Sigmoid colon (tissue), 7 donors: ENCODE measurements around the gene SH3TC1. TPM values are rescaled to one million over a fixed set of nuclear protein-coding genes. Genes with fewer than 3 reads are reported as not detected.

Experiments used
- DNase-seq: peaks from one replicate; pipeline ENCODE4 v3.0.0-alpha.2; 2019
- H3K27ac ChIP-seq, 4 donors: fragments of 200-600 bp; sonication (generic); one replicate each; pipeline ENCODE4 v1.5.1; 2016 to 2019; ENCODE audit warnings: mild to moderate bottlenecking in 1 of 4
- H3K27me3 ChIP-seq, 3 donors: fragments of 200-600 bp; sonication (generic); one replicate each; pipeline ENCODE4 v1.5.1; 2019; ENCODE audit warnings: mild to moderate bottlenecking in 1 of 3
- H3K36me3 ChIP-seq, 4 donors: fragments of 200-600 bp; sonication (generic); one replicate each; pipeline ENCODE4 v1.5.1; 2016 to 2019
- H3K4me1 ChIP-seq, 4 donors: fragments of 200-600 bp; sonication (generic); one replicate each; pipeline ENCODE4 v1.5.1; 2017 to 2019
- H3K4me3 ChIP-seq, 4 donors: fragments of 200-600 bp; sonication (generic); one replicate each; pipeline ENCODE4 v1.5.1; 2017 to 2019; ENCODE audit warnings: mild to moderate bottlenecking in 2 of 4, moderate library complexity in 1 of 4
- H3K9me3 ChIP-seq, 4 donors: fragments of 200-600 bp in 3 of 4; sonication (generic) in 3 of 4; one replicate each; pipeline versions ENCODE4 v1.5.1 to v1.6.1; 2013 to 2019
- EP300 ChIP-seq, 4 donors: sonication (generic); formaldehyde crosslinking; IDR thresholded peaks; one replicate each; pipeline ENCODE4 v1.6.1; 2017; ENCODE audit warnings: antibody characterized with exemption in 4 of 4
- POLR2A ChIP-seq, 2 donors: fragments of 450-650 bp; IDR thresholded peaks; one replicate each; pipeline ENCODE4 v1.6.1; 2016; ENCODE audit warnings: antibody characterized with exemption in 2 of 2, mild to moderate bottlenecking in 2 of 2, moderate library complexity in 2 of 2
- POLR2AphosphoS5 ChIP-seq, 4 donors: sonication (generic); formaldehyde crosslinking; IDR thresholded peaks; one replicate each; pipeline ENCODE4 v1.6.1; 2017; ENCODE audit warnings: antibody characterized with exemption in 4 of 4
- WGBS, 2 donors: extraction: QIAGEN DNeasy Blood & Tissue Kit; methylation state at CpG; one replicate each; pipeline ENCODE4 v1.1.7; 2013; 5-methylcytosine and 5-hydroxymethylcytosine counted together
- intact Hi-C: fragments of 100-400 bp; cut with DNase I; formaldehyde crosslinking; loops from one replicate; pipeline ENCODE4 v1.15.1; 2023
- polyA plus RNA-seq, 3 donors: library from polyadenylated mRNA; stranded (reverse); fragments of 200-250 nt; gene quantifications; one replicate each; pipeline ENCODE4 v1.2.3, GENCODE V29; 2013
- total RNA-seq, 4 donors: library from RNA; depleted of rRNA; stranded (reverse); fragments of >200 nt; gene quantifications; one replicate each; pipeline ENCODE4 v1.1.0, GENCODE V29; 2016
- TF ChIP-seq, protein P1 (sequence below), 4 experiments: fragments of 450-650 bp in 3 of 4; fragments of 200-600 bp in 1 of 4; IDR thresholded peaks; one replicate each; pipeline ENCODE4 v1.5.1; 2016 to 2019; ENCODE audit warnings: antibody characterized with exemption in 4 of 4, mild to moderate bottlenecking in 3 of 4, moderate library complexity in 2 of 4
- donor health status: healthy with polysubstance abuse.
- donor health status: Bipolar disorder and iron deficiency.
- donor health status: healthy.

Gene SH3TC1
- total and polyA plus RNA-seq, 7 donors = 3.0 to 24.4 (median 7.8) TPM

DNA sequence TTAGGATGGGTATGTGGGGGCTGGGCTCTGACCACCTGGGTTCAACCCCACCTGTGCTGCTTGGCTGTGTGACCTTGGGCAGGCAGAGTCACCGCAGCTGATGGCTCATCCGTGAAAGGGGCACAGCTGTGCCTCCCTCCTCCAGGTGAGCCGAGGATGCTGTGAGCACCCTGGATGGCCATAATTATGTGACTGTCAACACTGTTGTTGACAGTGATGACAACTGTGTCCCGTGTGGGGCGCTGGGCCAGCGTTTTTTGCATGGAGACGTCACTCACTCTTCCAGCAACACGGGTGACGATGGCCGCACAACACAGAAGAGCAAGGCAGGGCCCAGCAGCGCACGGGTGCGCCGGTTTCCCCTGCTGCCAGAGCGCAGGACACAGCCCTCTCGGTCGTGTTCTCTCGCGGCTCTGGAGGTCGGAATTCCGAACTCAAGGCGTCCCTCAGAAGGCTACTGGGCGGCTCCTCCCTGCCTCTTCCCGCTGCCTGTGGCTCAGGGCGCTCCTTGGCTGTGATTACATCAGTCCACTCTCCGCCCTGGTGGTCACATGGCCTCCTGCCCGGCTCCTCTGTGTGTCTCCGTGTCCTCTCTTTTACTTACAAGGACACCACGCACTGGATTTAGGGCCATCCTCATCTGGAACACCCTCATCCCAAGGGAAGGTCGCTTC is 1.3 kb downstream of the SH3TC1 start:
- H3K4me1 ChIP-seq = peaks cover 0 to 19% (median 16%) of the 10 kb centered on the region in 4 donors
- H3K9me3 ChIP-seq = no peaks in the 10 kb centered on the region
- 43 to 44% methylated on average over 30 of the region's 30 CpGs for WGBS, 2 donors
- no peak for TF ChIP-seq EP300 (IDR thresholded peaks at IDR 0.05)
- TF ChIP-seq POLR2AphosphoS5 (IDR thresholded peaks at IDR 0.05) = peak in 2 of 4 donors; percentile 35 to 66
- peak overlapping the region; percentile 49 to 75 (median 70) for H3K27ac ChIP-seq
- no peaks in the 10 kb centered on the region for H3K27me3 ChIP-seq
- DNase-seq = peak; percentile 83
- no peaks in the 10 kb centered on the region for H3K36me3 ChIP-seq
- H3K4me3 ChIP-seq = peak overlapping the region in 3 of 4 donors; percentile 14 to 47 (median 40)
- intact Hi-C loops = no loop called here

DNA sequence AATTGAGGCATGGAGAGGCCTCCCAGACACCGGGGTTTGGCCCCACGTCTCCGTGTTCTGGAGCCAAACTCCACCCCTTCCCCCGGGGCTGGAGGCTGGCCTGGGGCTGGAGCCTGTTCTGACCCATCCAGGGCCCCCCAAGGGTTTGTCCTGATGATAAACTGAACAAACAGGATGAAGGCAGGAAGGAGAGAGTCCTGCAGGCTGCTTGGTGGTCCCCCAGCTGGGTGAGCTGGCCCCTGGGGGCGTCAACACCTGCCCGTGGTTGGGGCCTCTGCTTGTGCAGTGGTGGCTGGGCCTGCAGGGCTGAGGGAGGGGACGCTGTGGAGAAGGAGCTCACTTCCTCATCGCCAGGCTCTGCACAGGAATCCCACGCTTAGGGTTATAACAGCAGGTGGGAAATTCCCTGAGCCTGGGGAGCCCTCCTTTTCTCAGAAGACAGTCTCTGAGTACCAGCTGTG is 2.3 kb downstream of the SH3TC1 start:
- Histone ChIP-seq H3K9me3 (no peaks in the 10 kb centered on the region), H3K4me1 (peaks cover 0 to 19% (median 16%) of the 10 kb centered on the region in 4 donors), H3K36me3 (no peaks in the 10 kb centered on the region), H3K27me3 (no peaks in the 10 kb centered on the region), H3K27ac (peak overlapping the region in 2 of 4 donors; percentile 45 to 73), H3K4me3 (peak overlapping the region in 3 of 4 donors; percentile 14 to 47 (median 40))
- 37 to 69% methylated on average over 9 of the region's 9 CpGs for WGBS, 2 donors
- no peak for TF ChIP-seq POLR2AphosphoS5 (IDR thresholded peaks at IDR 0.05)
- TF ChIP-seq, protein P1, sequence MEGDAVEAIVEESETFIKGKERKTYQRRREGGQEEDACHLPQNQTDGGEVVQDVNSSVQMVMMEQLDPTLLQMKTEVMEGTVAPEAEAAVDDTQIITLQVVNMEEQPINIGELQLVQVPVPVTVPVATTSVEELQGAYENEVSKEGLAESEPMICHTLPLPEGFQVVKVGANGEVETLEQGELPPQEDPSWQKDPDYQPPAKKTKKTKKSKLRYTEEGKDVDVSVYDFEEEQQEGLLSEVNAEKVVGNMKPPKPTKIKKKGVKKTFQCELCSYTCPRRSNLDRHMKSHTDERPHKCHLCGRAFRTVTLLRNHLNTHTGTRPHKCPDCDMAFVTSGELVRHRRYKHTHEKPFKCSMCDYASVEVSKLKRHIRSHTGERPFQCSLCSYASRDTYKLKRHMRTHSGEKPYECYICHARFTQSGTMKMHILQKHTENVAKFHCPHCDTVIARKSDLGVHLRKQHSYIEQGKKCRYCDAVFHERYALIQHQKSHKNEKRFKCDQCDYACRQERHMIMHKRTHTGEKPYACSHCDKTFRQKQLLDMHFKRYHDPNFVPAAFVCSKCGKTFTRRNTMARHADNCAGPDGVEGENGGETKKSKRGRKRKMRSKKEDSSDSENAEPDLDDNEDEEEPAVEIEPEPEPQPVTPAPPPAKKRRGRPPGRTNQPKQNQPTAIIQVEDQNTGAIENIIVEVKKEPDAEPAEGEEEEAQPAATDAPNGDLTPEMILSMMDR (IDR thresholded peaks at IDR 0.05) = no peak
- no peak for TF ChIP-seq EP300 (IDR thresholded peaks at IDR 0.05)
- no peak for TF ChIP-seq POLR2A (IDR thresholded peaks at IDR 0.05)
- no peak for DNase-seq
- intact Hi-C loops = no loop called here

DNA sequence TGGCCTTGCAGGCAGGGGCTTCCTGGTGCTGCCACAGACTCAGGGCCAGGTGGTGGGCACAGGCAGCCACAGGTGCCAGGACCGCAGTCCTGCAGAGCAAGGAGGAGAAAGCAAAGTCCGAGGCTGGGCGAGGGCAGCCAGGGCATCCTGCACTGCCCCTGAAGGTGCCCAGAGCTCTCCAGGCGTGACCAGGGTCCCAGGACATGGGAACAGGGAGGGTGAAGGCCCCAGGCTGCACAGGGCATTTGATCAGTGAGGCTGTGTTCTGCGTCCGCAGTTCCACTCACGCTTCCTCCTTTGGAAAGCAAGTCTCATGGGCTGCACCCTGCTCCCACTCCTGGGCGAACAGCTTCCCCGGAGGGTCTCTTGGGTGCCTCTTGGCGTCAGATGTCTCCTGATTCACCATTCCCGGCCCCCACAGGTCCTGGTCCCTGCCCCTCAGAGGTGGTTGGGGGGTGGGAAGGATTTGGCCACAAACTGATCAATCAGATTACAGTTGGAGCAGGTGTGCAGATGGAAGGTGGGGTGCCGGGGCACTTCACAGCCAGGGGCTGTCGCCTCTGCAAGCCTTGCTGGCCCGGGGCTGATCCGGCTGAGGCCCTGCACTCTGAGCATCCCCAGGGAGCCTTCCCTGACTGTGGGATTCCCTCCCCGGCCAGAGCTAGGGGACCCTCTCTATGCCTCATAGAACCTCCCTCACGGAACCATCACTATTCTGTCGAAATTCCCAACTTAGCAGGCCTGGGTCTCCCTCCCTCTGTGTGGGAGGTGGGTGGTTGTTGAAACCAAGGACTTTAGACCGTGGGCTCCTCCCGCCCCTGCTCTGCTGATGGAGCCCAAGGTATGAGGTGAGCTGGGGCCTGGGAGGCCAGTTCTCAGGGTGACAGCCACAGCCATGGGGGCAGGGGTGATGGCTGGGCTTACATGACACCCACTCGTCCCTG is 3.3 kb downstream of the SH3TC1 start:
- Histone ChIP-seq H3K27ac (no peak overlapping the region), H3K36me3 (no peaks in the 10 kb centered on the region), H3K4me3 (peak overlapping the region in 2 of 4 donors; percentile 0 to 47), H3K27me3 (no peaks in the 10 kb centered on the region), H3K9me3 (no peaks in the 10 kb centered on the region), H3K4me1 (peaks cover 0 to 19% (median 16%) of the 10 kb centered on the region in 4 donors)
- intact Hi-C loops = no loop called here
- TF ChIP-seq POLR2A (IDR thresholded peaks at IDR 0.05) (no peak), POLR2AphosphoS5 (IDR thresholded peaks at IDR 0.05) (no peak), EP300 (IDR thresholded peaks at IDR 0.05) (no peak)
- TF ChIP-seq, protein P1 (IDR thresholded peaks at IDR 0.05) = no peak
- DNase-seq = no peak
- 68 to 82% methylated on average over 21 of the region's 21 CpGs for WGBS, 2 donors

DNA sequence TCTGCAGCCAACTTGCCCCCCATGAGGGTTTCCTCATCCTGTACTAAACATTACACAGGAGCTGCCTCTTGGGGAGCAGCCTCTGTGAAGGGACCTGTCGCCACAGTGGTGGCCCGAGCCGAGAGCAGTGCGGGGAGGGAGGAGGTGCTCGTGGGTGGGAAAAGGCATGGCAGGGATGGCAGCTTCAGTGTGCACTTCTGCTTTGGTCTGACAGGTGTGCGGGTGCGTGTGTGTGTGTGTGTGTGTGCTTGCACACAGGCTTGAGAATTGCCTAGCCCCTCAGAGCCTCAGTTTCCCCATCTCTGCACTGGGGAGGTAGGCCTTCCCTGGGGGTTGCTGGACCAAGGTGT is 3.9 kb downstream of the SH3TC1 start:
- WGBS, 2 donors = 69 to 88% methylated on average over 7 of the region's 7 CpGs
- Histone ChIP-seq H3K27me3 (no peaks in the 10 kb centered on the region), H3K36me3 (no peaks in the 10 kb centered on the region), H3K9me3 (no peaks in the 10 kb centered on the region), H3K27ac (no peak overlapping the region), H3K4me3 (no peak overlapping the region), H3K4me1 (peaks cover 0 to 19% (median 16%) of the 10 kb centered on the region in 4 donors)
- no peak for DNase-seq
- TF ChIP-seq POLR2AphosphoS5 (IDR thresholded peaks at IDR 0.05) = no peak
- TF ChIP-seq POLR2A (IDR thresholded peaks at IDR 0.05) = no peak
- TF ChIP-seq EP300 (IDR thresholded peaks at IDR 0.05) = no peak
- TF ChIP-seq, protein P1 (IDR thresholded peaks at IDR 0.05) = no peak
- intact Hi-C loops = no loop called here

DNA sequence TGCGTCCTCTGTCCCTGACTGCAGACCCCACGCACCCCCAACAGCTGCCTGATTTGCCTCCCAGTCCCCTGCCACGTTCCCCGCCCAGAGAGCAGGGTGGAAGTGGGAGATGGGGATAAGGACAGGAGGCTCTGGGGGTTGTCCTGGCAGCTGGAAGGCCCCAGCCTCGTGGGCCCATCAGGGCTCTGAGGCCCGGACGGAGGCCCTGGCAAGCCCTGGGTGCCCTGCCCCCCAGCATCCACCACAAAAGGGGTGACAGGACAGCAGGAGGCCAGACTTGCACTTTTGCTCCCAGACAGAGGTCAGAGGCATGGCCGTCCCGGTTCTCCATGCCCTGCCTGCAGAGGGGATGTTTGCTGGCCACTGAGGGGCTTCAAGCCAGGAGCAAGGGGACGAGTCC is 4.7 kb downstream of the SH3TC1 start:
- intact Hi-C loops = no loop called here
- 86% methylated on average over 10 of the region's 10 CpGs for WGBS, 2 donors

More for the DNA sequence above, 4.7 kb downstream of the SH3TC1 start:
- no peak overlapping the region for H3K27ac ChIP-seq
- no peaks in the 10 kb centered on the region for H3K9me3 ChIP-seq
- H3K4me1 ChIP-seq = peaks cover 0 to 15% (median 12%) of the 10 kb centered on the region in 4 donors
- DNase-seq = no peak
- no peaks in the 10 kb centered on the region for H3K27me3 ChIP-seq
- H3K4me3 ChIP-seq = no peak overlapping the region
- no peaks in the 10 kb centered on the region for H3K36me3 ChIP-seq
- TF ChIP-seq POLR2A (IDR thresholded peaks at IDR 0.05) (no peak), POLR2AphosphoS5 (IDR thresholded peaks at IDR 0.05) (no peak), EP300 (IDR thresholded peaks at IDR 0.05) (no peak)
- TF ChIP-seq, protein P1 (IDR thresholded peaks at IDR 0.05) = no peak
